Activated CD4-positive, CD25-positive, alpha-beta regulatory T cell treated with anti-CD3 and anti-CD28 coated beads, Interleukin-2, amount 50 U/mL, for 24 hours (primary cell): ENCODE measurements around the gene STAT4.

Experiments
- ATAC-seq, 2 donors: fragments of 150-1000 bp; cut with Tn5 transposase; one replicate each; pipeline ENCODE4 v1.10.0; 2021; ENCODE audit warnings: mild to moderate bottlenecking in 1 of 2, moderate library complexity in 1 of 2

The STAT4 gene

DNA sequence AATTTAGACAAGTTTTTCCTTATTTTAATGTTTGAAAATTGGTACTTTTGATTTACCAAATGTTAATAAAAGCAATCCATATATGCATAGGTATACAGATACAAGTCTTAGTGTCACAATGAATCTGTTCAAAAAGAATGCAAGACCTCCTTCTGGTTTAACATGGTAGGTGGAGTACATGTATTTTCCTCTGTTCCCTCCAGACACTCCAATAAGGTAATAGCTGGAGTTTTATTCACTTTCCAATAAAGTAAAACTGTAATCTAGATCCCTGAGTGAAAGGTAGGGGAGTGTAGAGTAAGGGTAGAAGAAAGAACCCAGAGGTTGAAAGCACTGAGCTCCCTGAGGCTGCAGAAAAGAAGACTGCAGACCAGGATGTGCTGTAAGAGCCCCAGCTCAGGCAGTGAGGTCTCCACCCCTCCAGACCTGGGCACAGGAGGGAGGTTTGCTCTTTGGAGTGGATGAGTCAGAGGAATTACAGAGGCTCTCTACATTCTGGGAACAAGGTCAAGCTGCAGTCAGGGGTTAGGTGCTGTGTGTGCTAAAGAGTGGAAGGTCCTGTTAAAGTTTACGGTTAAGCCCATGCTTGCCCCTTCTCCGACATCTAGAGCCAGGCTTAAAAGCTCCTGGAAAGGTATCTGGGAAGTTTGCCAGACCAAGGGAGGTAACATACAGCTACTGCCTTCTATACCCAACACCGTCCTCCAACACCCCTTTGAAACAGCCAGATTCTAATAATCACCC lies 109.2 kb downstream of the STAT4 start:
- no peak for ATAC-seq

- ATAC-seq = no peak
Measured at GRCh38 chr2:191039616-191040015, 111.2 kb downstream of the STAT4 start.

GRCh38 chr2:191038741-191039140 lies 112.1 kb downstream of the STAT4 start:
- no peak for ATAC-seq

DNA sequence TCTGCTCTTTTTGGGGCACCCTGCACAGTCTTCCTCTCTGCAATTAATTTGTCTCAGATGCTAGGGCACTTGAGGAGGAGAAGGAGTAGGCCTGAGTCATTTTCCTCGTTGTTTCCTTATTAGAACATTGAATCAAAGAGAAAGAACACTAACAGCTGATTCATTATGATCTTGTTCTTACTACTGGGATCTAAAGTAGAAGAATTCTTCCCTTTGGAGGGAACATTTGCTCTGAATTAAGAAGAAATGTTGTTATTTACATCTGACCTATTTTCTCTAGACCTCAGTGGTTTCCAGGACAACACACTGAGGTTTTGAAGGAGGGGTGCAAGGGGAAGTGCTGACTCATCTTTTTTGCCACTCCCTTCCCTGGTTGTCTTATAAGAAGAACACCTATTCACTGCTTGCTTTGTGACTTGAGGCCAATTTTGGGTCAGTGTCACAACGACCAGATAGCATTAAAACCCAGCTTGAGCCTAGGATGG lies 112.5 kb downstream of the STAT4 start:
- peak; percentile 74 to 83 for ATAC-seq

- ATAC-seq = no peak
Measured at GRCh38 chr2:191037351-191037750, 113.4 kb downstream of the STAT4 start.

GRCh38 chr2:191036363-191036762 lies 114.4 kb downstream of the STAT4 start:
- ATAC-seq = peak; percentile 15 to 23

GRCh38 chr2:191032588-191033429 lies 118.0 kb downstream of the STAT4 start:
- no peak for ATAC-seq

GRCh38 chr2:191031256-191031655 lies 119.5 kb downstream of the STAT4 start:
- ATAC-seq = no peak

DNA sequence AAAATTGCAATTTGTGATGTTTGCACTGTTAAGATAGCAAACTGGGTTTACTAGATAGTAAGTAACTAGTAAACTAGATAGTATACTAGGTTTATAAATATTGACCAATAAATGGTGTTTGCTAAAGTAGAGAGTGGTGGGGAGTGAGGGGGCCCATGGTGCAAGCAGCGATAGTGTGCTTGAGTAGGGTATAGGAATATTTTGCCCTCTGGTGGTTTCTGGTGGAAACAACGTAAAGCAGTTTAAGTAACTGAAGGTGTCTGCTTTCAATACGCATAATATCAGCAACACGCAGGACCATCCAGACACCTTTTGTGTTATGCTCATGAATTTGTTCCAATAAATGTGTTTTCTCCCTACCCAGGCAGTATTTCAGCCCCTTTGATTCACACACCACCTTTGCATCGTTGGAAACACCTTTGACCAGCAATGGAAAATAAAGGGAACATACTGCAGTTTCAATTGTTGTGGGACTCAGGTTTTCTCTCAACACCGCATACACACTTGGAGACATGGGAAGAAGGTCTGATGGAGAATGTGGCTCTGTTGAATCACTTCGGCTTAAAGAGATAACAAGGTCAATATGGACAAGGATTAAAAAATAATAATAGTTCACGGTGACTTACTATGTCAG lies 120.2 kb downstream of the STAT4 start:
- ATAC-seq = peak; percentile 75 to 79

DNA sequence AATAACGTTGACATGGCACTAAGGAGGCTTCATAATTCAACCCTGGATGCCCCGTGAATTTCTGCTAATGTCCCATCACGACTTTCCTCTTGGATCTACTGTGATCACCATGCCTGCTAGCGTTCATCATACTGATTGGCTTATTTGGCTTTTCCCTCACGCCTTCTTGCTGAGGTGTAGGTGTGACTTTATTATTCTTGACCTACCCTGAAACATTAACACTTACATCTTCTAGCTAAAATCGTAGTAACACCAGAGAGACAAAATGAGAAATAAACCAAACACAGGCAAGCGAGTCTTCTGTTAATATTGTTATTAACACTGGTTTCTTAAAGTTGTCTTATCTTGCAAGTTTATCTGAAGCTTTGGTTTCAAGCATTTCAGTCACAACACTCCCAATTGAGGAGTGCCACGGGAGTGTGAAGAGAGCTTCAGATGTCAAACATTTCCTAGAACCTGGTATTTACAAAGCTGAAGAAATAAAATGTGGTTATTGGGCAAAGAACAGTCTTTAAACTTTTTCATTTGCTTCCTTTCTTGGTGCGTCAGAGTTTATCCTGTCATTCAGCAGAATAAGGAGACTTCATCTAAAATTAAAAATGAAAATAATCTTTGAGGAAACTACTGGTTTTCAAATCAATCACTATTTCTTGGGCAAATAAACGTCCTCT lies 121.4 kb downstream of the STAT4 start:
- ATAC-seq = peak; percentile 44 to 46

DNA sequence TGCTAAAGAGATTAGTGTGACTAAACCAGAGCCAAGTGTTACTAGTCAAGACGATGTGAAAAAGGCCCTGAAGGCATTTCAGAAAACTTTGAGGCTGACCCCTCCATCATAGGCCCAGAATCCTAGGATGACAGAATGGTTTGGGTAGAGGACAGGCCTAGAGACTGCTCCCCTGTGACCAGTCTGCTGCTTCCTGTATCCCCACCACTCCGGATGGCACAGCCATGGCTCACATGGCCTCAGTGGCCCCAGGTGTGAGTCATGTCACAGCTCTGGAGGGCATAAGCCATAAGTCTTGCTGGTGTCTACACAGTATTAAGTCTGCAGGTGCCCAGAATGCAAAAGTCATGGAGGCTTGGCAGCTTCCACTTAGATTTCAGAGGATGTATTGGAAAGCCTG lies 124.4 kb downstream of the STAT4 start:
- ATAC-seq = no peak

DNA sequence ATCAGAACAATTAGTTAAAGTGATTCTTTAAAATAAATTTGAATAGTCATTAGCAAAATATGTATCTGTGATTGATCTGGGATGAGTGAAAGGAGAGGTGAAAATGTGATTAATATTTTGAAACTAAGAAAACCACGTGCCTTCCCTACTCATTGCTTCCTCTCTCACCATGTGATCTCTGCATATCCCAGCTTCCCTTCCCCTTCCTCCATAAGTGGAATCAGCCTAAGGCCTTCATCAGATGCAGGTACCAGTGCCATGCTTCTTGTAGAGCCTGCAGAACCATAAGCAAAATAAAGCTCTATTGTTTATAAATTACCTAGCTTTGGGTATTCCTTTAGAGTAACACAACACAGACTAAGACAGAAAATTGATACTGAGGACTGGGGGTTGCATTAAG lies 125.7 kb downstream of the STAT4 start:
- no peak for ATAC-seq

- peak; percentile 15 to 18 for ATAC-seq
Measured at GRCh38 chr2:191023235-191023679, 127.5 kb downstream of the STAT4 start.

GRCh38 chr2:191020742-191021381 lies 129.9 kb downstream of the STAT4 start:
- peak; percentile 63 to 65 for ATAC-seq

DNA sequence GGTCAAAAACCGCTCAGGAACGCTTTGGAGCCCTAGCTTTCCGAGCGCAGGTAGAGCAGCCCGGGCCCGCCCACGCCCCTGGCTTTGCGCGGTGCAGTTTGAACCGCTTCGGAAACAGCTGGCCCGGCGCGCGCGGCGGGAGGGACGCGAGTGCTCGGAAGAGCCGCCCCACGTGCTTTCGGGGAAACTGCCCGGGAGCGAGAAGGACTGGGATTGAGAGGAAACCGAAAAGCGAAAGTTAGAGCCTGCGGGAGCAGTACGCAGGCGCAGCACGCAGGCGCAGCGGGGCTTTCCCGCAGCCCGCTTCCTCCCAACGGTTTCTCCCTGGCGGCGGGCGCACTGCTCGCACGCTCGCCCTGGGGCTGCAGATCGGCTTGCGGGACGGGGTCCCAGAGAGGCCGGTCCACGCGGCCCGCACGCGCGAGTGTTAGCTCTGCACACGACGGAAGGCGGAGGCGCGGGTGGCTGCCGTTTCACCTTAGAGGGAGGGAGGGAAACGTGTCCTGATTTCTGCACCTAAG lies 130.5 kb downstream of the STAT4 start:
- peak; percentile 54 to 60 for ATAC-seq

DNA sequence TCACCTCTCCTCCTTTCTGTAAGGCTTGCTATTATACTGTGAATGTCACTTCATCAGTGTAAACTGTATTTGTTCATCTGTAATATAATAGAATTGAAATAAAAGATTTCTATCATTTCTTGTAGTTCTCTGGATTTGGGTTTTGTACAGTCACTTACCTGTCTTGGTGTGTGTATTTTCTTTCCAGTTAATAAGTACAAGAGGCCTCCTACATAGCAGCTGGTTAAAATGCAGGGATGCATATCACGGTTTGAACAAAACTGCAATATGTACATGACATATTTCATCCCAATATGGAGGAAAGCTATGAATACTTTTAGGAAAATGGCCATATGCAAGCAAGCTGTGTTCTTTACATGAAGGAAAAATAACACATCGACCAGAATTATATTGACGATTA lies 131.4 kb downstream of the STAT4 start:
- no peak for ATAC-seq

- no peak for ATAC-seq
Measured at GRCh38 chr2:191018643-191019119, 132.1 kb downstream of the STAT4 start.

GRCh38 chr2:191018048-191018447 lies 132.7 kb downstream of the STAT4 start:
- ATAC-seq = no peak

GRCh38 chr2:191015831-191016230 lies 135.0 kb downstream of the STAT4 start:
- no peak for ATAC-seq

- no peak for ATAC-seq
Measured at GRCh38 chr2:191015239-191015638, 135.6 kb downstream of the STAT4 start.

- peak in 1 of 2 donors; percentile 5 for ATAC-seq
Measured at GRCh38 chr2:191014653-191015020, 136.2 kb downstream of the STAT4 start.
